GM12874 (cell line): ENCODE data around the gene OR10A3.

Experiments
- CTCF ChIP-seq: IDR thresholded peaks from 2 replicates; pipeline ENCODE4 v1.5.1; 2011; ENCODE audit warnings: low read depth, mild to moderate bottlenecking, control low read depth, low read length, moderate library complexity; ENCODE audit not compliant: insufficient read depth

OR10A3 gene

GRCh38 chr11:7974668-7975067 is 33.2 kb upstream of the OR10A3 start:
- TF ChIP-seq CTCF, result no peak

GRCh38 chr11:7973011-7973410 is 31.5 kb upstream of the OR10A3 start:
- no peak for TF ChIP-seq CTCF

- TF ChIP-seq CTCF, result no peak
These were observed 30.3 kb upstream of the OR10A3 start for GRCh38 chr11:7971846-7972245.

- no peak for TF ChIP-seq CTCF
These were observed 28.5 kb upstream of the OR10A3 start for GRCh38 chr11:7969756-7970646.

- no peak for TF ChIP-seq CTCF
These were observed 27.2 kb upstream of the OR10A3 start for GRCh38 chr11:7968686-7969085.

GRCh38 chr11:7967826-7968225 is 26.3 kb upstream of the OR10A3 start:
- no peak for TF ChIP-seq CTCF

GRCh38 chr11:7967097-7967496 is 25.6 kb upstream of the OR10A3 start:
- TF ChIP-seq CTCF, result no peak
